HepG2 (cell line): Measurements from ENCODE around the gene JAK2. TPM values are rescaled to one million over a fixed set of nuclear protein-coding genes. Genes with fewer than 3 reads are reported as not detected.

Experiments
- ATAC-seq: fragments of 200-7000 bp; cut with Tn5 transposase; 3 replicates; pipeline ENCODE4 v1.9.1; 2020; ENCODE audit warnings: mild to moderate bottlenecking, moderate library complexity
- BruUV-seq: library from RNA; stranded (reverse); fragments of 400-500 nt; replicated peaks from 2 replicates; lab custom pipeline; 2021; lab: Mats Ljungman, UMichigan
- CTCF ChIA-PET: fragments of 300-600 bp; formaldehyde crosslinking; extraction: SDS; loops from one replicate; lab custom pipeline; 2021; ENCODE audit warnings: low total read pairs, inconsistent platforms, low intra/inter-chr PET ratio; lab: Yijun Ruan, JAX
- POLR2A ChIA-PET: fragments of 350-600 bp; sonication (Branson Sonifier 250); formaldehyde crosslinking; loops from one replicate; lab custom pipeline; 2020; ENCODE audit warnings: antibody characterized with exemption, inconsistent platforms; lab: Yijun Ruan, JAX
- DNase-seq: peaks from one replicate; pipeline ENCODE4 v3.0.0-alpha.2; 2015; ENCODE audit warnings: low spot score
- FAIRE-seq: peaks from 3 replicates; lab custom pipeline; 2011; peaks lifted over from hg19 to GRCh38; lab: Jason Lieb, UNC
- H2AFZ ChIP-seq: one replicate; pipeline ENCODE4 v1.6.1; 2011; ENCODE audit warnings: low read length, inconsistent platforms
- H3K27ac ChIP-seq: fragments of 300-600 bp; 3 replicates; pipeline ENCODE4 v1.8.0; 2011; ENCODE audit warnings: mixed run types, mild to moderate bottlenecking, mixed read lengths, low read length, inconsistent platforms; ENCODE audit not compliant: insufficient read depth; ENCODE audit errors: extremely low read length
- H3K27me3 ChIP-seq, 2 experiments: fragments of 200-600 bp in 1 of 2; 2 replicates in 1 of 2; 3 replicates in 1 of 2; pipeline versions ENCODE4 v1.6.0 to v1.8.0; 2011; ENCODE audit warnings: low read length in 2 of 2, mild to moderate bottlenecking in 2 of 2, moderate library complexity in 2 of 2, inconsistent platforms in 1 of 2; ENCODE audit not compliant: insufficient read depth in 2 of 2, control insufficient read depth in 1 of 2
- H3K36me3 ChIP-seq, 2 experiments: fragments of 200-600 bp in 1 of 2; replicated peaks in 1 of 2; 2 replicates in 1 of 2; 3 replicates in 1 of 2; pipeline versions ENCODE4 v1.5.1 to v1.8.0; 2011; ENCODE audit warnings: low read length in 2 of 2, inconsistent platforms in 1 of 2; ENCODE audit not compliant: insufficient read depth in 2 of 2, control insufficient read depth in 1 of 2
- H3K4me1 ChIP-seq: 2 replicates; pipeline ENCODE4 v1.5.1; 2012; ENCODE audit warnings: low read length, inconsistent platforms; ENCODE audit not compliant: insufficient read depth
- H3K4me2 ChIP-seq: 2 replicates; pipeline ENCODE4 v1.6.0; 2011; ENCODE audit warnings: low read depth, low read length, inconsistent platforms
- H3K4me3 ChIP-seq, 3 experiments: fragments of 200-600 bp in 1 of 3; sonication (generic), shearing (Covaris generic) in 1 of 3; replicated peaks in 1 of 3; 2 replicates each; pipeline ENCODE4 v1.5.1; 2011 to 2016; ENCODE audit warnings: low read length in 3 of 3, inconsistent platforms in 2 of 3, low read depth in 2 of 3, mild to moderate bottlenecking in 2 of 3, control low read depth in 1 of 3, mixed read lengths in 1 of 3; ENCODE audit not compliant: insufficient read depth in 1 of 3
- H3K79me2 ChIP-seq: one replicate; pipeline ENCODE4 v1.6.1; 2011; ENCODE audit warnings: low read length, inconsistent platforms; ENCODE audit not compliant: insufficient read depth
- H3K9ac ChIP-seq: 2 replicates; pipeline ENCODE4 v1.6.0; 2011; ENCODE audit warnings: mild to moderate bottlenecking, low read depth, low read length, inconsistent platforms; ENCODE audit not compliant: insufficient read depth
- H3K9me3 ChIP-seq: 2 replicates; pipeline ENCODE4 v1.5.1; 2012; ENCODE audit warnings: mild to moderate bottlenecking, low read length
- H4K20me1 ChIP-seq: 2 replicates; pipeline ENCODE4 v1.6.0; 2011; ENCODE audit warnings: inconsistent platforms, mild to moderate bottlenecking, low read length, moderate library complexity; ENCODE audit not compliant: insufficient read depth
- FOXK2 ChIP-seq: fragments of 450-650 bp; IDR thresholded peaks from 2 replicates; pipeline ENCODE4 v1.6.1; 2016
- GATAD2A ChIP-seq: IDR thresholded peaks from 2 replicates; pipeline ENCODE4 v1.6.1; 2016
- MBNL3 ChIP-seq: fragments of 250-450 bp; sonication (Bioruptor Pico); conservative IDR thresholded peaks from 2 replicates; pipeline ENCODE4 v1.8.0; 2022; ENCODE audit warnings: mild to moderate bottlenecking, inconsistent platforms
- SP4 ChIP-seq: sonication (generic); formaldehyde crosslinking; IDR thresholded peaks from 2 replicates; pipeline ENCODE4 v1.8.1; 2023; ENCODE audit warnings: mild to moderate bottlenecking, missing genetic modification reagents
- SRSF1 ChIP-seq: fragments of 200-400 bp; formaldehyde crosslinking; optimal IDR thresholded peaks from 2 replicates; pipeline ENCODE3; 2017; ENCODE audit warnings: mild to moderate bottlenecking, low read depth, low read length, moderate library complexity
- ZFP62 ChIP-seq: sonication (generic); formaldehyde crosslinking; IDR thresholded peaks from 2 replicates; pipeline ENCODE4 v1.4.0; 2020; ENCODE audit warnings: missing genetic modification reagents
- ZNF10 ChIP-seq: sonication (generic); formaldehyde crosslinking; IDR thresholded peaks from 2 replicates; pipeline ENCODE4 v1.4.0; 2020; ENCODE audit warnings: mild to moderate bottlenecking, low read depth, missing genetic modification reagents, borderline replicate concordance
- ZNF883 ChIP-seq: sonication (generic); formaldehyde crosslinking; IDR thresholded peaks from 2 replicates; pipeline ENCODE4 v1.5.1; 2020; ENCODE audit warnings: mild to moderate bottlenecking, missing genetic modification reagents; ENCODE audit errors: not compliant biosample characterization
- WGBS: methylation state at CpG from one replicate; pipeline ENCODE4 v1.1.6; 2017; ENCODE audit warnings: low lambda C conversion rate; 5-methylcytosine and 5-hydroxymethylcytosine counted together
- in situ Hi-C: cut with HindIII; loops from 2 replicates; pipeline ENCODE4 v1.10.0; 2017; ENCODE audit warnings: low pct_unique_long_range_greater_than_20kb; ENCODE audit not compliant: extremely low pct_ligation_motif_present
- intact Hi-C: fragments of 100-400 bp; cut with micrococcal nuclease; formaldehyde crosslinking; loops from one replicate; pipeline ENCODE4 v1.10.0; 2022; ENCODE audit not compliant: unreplicated experiment
- polyA plus RNA-seq, 8 experiments: library from polyadenylated mRNA; depleted of rRNA in 3 of 8; stranded (reverse) in 7 of 8; unstranded in 1 of 8; fragments of >200 nt; fragmentation: Illumina TruSeq in 4 of 8; extraction: Trizol in 4 of 8; gene quantifications; 2 replicates each; pipeline versions ENCODE4 v1.2.1 to v1.2.3, GENCODE V29; 2011 to 2016; ENCODE audit warnings: low read depth in 4 of 8, missing spikeins in 1 of 8, mixed read lengths in 1 of 8; ENCODE audit not compliant: insufficient read depth in 1 of 8
- total RNA-seq, 5 experiments: library from RNA; depleted of rRNA; stranded (reverse); fragments of >200 nt; fragmentation: Illumina TruSeq; extraction: Trizol; gene quantifications; 2 replicates each; pipeline ENCODE4 v1.2.3, GENCODE V29; 2016; ENCODE audit warnings: low read depth in 1 of 5
- TF ChIP-seq, protein P1 (sequence below): sonication (generic); formaldehyde crosslinking; IDR thresholded peaks from 2 replicates; pipeline ENCODE4 v1.4.0; 2020; ENCODE audit warnings: missing genetic modification reagents, mild to moderate bottlenecking, borderline replicate concordance
- TF ChIP-seq, protein P2 (sequence below): sonication (generic); formaldehyde crosslinking; IDR thresholded peaks from 2 replicates; pipeline ENCODE4 v1.5.0; 2020; ENCODE audit warnings: mild to moderate bottlenecking, missing genetic modification reagents
- TF ChIP-seq, protein P3 (sequence below), 2 experiments: sonication (generic) in 1 of 2; formaldehyde crosslinking in 1 of 2; IDR thresholded peaks; 2 replicates each; pipeline versions ENCODE4 v1.4.0 to v1.6.1; 2016 to 2020; ENCODE audit warnings: borderline replicate concordance in 1 of 2, low read depth in 1 of 2, mild to moderate bottlenecking in 1 of 2, missing genetic modification reagents in 1 of 2
- TF ChIP-seq, protein P4 (sequence below): IDR thresholded peaks from 2 replicates; pipeline ENCODE4 v1.6.1; 2012; ENCODE audit warnings: low read depth, low read length, improper control_type of control experiment

JAK2 gene
- total and polyA plus RNA-seq, 2 of the 13 experiments (the other 11 are each of a cell fraction or from before 2014, with no cell fraction given), result 1.1 to 4.1 TPM

DNA sequence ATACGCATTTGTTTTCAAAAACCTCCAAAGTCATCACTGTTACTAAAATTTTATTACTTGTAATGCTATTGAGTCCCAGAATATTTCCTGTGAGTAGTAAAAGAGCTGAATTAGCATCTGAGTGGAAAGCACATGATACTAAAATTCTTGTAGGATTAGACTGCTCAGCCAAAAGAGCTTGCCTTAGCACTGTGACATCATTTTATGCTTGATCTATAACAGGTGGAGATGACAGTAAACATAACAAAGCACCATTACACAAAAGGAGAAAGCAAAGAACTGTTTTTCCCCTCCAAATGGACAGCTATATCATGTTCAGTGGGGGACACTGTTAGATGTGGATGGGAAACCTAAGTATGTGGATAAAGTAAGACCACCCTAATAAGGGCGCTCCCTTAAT is 5.8 kb upstream of the JAK2 start:
- ChIA-PET POLR2A (no interaction called here), CTCF (no interaction called here)
- no TSS peak for BruUV-seq
- no peaks in the 10 kb centered on the region for H3K9me3 ChIP-seq
- no peak overlapping the region for H3K9ac ChIP-seq
- H3K27ac ChIP-seq, result no peak overlapping the region
- no peak for DNase-seq
- no peaks in the 10 kb centered on the region for H3K79me2 ChIP-seq
- H2AFZ ChIP-seq, result no peak overlapping the region
- H4K20me1 ChIP-seq, result no peaks in the 10 kb centered on the region
- no peak overlapping the region for H3K4me2 ChIP-seq
- H3K4me1 ChIP-seq, result peaks cover 15% of the 10 kb centered on the region
- intact Hi-C loops, result no loop called here
- no peaks in the 10 kb centered on the region for H3K27me3 ChIP-seq
- no peak for TF ChIP-seq SRSF1
- no peak for TF ChIP-seq ZFP62 (CRISPR knock-in tag)
- TF ChIP-seq, protein P1, sequence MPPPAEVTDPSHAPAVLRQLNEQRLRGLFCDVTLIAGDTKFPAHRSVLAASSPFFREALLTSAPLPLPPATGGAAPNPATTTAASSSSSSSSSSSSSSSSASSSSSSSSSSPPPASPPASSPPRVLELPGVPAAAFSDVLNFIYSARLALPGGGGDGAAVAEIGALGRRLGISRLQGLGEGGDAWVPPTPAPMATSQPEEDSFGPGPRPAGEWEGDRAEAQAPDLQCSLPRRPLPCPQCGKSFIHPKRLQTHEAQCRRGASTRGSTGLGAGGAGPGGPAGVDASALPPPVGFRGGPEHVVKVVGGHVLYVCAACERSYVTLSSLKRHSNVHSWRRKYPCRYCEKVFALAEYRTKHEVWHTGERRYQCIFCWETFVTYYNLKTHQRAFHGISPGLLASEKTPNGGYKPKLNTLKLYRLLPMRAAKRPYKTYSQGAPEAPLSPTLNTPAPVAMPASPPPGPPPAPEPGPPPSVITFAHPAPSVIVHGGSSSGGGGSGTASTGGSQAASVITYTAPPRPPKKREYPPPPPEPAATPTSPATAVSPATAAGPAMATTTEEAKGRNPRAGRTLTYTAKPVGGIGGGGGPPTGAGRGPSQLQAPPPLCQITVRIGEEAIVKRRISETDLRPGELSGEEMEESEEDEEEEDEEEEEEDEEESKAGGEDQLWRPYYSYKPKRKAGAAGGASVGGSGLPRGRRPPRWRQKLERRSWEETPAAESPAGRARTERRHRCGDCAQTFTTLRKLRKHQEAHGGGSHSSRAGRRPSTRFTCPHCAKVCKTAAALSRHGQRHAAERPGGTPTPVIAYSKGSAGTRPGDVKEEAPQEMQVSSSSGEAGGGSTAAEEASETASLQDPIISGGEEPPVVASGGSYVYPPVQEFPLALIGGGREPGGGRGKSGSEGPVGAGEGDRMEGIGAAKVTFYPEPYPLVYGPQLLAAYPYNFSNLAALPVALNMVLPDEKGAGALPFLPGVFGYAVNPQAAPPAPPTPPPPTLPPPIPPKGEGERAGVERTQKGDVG (CRISPR knock-in tag), result no peak
- no peak for TF ChIP-seq FOXK2
- no peak for TF ChIP-seq ZNF10
- TF ChIP-seq, protein P2, sequence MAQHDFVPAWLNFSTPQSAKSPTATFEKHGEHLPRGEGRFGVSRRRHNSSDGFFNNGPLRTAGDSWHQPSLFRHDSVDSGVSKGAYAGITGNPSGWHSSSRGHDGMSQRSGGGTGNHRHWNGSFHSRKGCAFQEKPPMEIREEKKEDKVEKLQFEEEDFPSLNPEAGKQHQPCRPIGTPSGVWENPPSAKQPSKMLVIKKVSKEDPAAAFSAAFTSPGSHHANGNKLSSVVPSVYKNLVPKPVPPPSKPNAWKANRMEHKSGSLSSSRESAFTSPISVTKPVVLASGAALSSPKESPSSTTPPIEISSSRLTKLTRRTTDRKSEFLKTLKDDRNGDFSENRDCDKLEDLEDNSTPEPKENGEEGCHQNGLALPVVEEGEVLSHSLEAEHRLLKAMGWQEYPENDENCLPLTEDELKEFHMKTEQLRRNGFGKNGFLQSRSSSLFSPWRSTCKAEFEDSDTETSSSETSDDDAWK (CRISPR knock-in tag), result no peak
- TF ChIP-seq, protein P3, sequence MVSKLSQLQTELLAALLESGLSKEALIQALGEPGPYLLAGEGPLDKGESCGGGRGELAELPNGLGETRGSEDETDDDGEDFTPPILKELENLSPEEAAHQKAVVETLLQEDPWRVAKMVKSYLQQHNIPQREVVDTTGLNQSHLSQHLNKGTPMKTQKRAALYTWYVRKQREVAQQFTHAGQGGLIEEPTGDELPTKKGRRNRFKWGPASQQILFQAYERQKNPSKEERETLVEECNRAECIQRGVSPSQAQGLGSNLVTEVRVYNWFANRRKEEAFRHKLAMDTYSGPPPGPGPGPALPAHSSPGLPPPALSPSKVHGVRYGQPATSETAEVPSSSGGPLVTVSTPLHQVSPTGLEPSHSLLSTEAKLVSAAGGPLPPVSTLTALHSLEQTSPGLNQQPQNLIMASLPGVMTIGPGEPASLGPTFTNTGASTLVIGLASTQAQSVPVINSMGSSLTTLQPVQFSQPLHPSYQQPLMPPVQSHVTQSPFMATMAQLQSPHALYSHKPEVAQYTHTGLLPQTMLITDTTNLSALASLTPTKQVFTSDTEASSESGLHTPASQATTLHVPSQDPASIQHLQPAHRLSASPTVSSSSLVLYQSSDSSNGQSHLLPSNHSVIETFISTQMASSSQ (IDR thresholded peaks at IDR 0.05; ENCODE audit: low read depth), result no peak
- TF ChIP-seq, protein P3 (CRISPR knock-in tag; IDR thresholded peaks at IDR 0.05; ENCODE audit: borderline replicate concordance), result no peak
- TF ChIP-seq, protein P4, sequence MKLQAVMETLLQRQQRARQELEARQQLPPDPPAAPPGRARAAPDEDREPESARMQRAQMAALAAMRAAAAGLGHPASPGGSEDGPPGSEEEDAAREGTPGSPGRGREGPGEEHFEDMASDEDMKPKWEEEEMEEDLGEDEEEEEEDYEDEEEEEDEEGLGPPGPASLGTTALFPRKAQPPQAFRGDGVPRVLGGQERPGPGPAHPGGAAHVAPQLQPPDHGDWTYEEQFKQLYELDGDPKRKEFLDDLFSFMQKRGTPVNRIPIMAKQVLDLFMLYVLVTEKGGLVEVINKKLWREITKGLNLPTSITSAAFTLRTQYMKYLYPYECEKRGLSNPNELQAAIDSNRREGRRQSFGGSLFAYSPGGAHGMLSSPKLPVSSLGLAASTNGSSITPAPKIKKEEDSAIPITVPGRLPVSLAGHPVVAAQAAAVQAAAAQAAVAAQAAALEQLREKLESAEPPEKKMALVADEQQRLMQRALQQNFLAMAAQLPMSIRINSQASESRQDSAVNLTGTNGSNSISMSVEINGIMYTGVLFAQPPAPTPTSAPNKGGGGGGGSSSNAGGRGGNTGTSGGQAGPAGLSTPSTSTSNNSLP, result no peak
- no peak for TF ChIP-seq GATAD2A
- TF ChIP-seq MBNL3 (CRISPR knock-in tag), result no peak
- TF ChIP-seq ZNF883 (CRISPR knock-in tag), result no peak
- TF ChIP-seq SP4 (CRISPR knock-in tag), result no peak
- no peaks in the 10 kb centered on the region for H3K36me3 ChIP-seq
- no peak overlapping the region for H3K4me3 ChIP-seq
- 98% methylated on average over 2 of the region's 2 CpGs for WGBS
- in situ Hi-C loops, result loop anchor here (25.0 kb wide), 1 partner anchor 458 kb away; the partner anchor contains the start of gene PLGRKT
- FAIRE-seq, result no peak
- ATAC-seq, result no peak
